ENCODE data around the gene CTBS. TPM values are rescaled to one million over a fixed set of nuclear protein-coding genes. Genes with fewer than 3 reads are reported as not detected.

CTBS gene
- total RNA-seq, 1 experiment from 2014 or later: 10.0 TPM

GRCh38 chr1:84506002-84506728 is 68.1 kb downstream of the CTBS start, which contains the start of the genes GNG5 and SPATA1:
GNG5 (minus strand) TSS chr1:84506581; CDS start chr1:84506091, 490 bp downstream.
SPATA1 (plus strand) TSS chr1:84506386; CDS start chr1:84516360, 9,974 bp downstream.
- TF ChIP-seq CTCF (conservative IDR thresholded peaks at IDR 0.05; ENCODE audit: low read depth, low read length) (no peak), EZH2 (IDR thresholded peaks at IDR 0.05; ENCODE audit: borderline replicate concordance, low read depth, low read length, poor library complexity, severe bottlenecking) (no peak)
- H3K27me3 ChIP-seq (replicated peaks; ENCODE audit: insufficient read depth, low read depth, low read length, poor library complexity): no peaks in the 10 kb centered on the region
- H3K9me3 ChIP-seq (ENCODE audit: low read depth, low read length, poor library complexity, severe bottlenecking): peaks cover 8% of the 10 kb centered on the region
- intact Hi-C loops (cut with micrococcal nuclease; ENCODE audit: unreplicated experiment): loop anchor here (2.0 kb wide), 1 partner anchor 115 kb away; no protein-coding TSS in a partner anchor
- peaks cover 18% of the 10 kb centered on the region for H3K4me1 ChIP-seq (ENCODE audit: insufficient read depth, low read length, poor library complexity, severe bottlenecking)
- CTCF ChIA-PET: no interaction called here
- peak; percentile 98 for DNase-seq (ENCODE audit: low spot score)
- H3K27ac ChIP-seq (ENCODE audit: low read depth, low read length, poor library complexity, severe bottlenecking): peak within 1 kb of the TSS; percentile 92
- peak within 1 kb of the TSS; percentile 80 for H3K4me3 ChIP-seq (ENCODE audit: low read depth, low read length, poor library complexity, severe bottlenecking)
- no TSS peak for BruUV-seq (replicated peaks)
- H3K36me3 ChIP-seq (ENCODE audit: insufficient read depth, low read length, poor library complexity, severe bottlenecking): peaks cover 6% of the 10 kb centered on the region
- POLR2A ChIA-PET (ENCODE audit: low non-redundant PET): interaction anchor here (0.5 to 0.7 kb wide), 2 partner anchors 19 to 436 kb away, joined by 3 read pairs; no protein-coding TSS in a partner anchor

GRCh38 chr1:84505493-84506001 is 68.7 kb downstream of the CTBS start:
- Histone ChIP-seq H3K4me3 (ENCODE audit: low read depth, low read length, poor library complexity, severe bottlenecking) (peak overlapping the region; percentile 80), H3K36me3 (ENCODE audit: insufficient read depth, low read length, poor library complexity, severe bottlenecking) (peaks cover 12% of the 10 kb centered on the region), H3K27ac (ENCODE audit: low read depth, low read length, poor library complexity, severe bottlenecking) (peak overlapping the region; percentile 92), H3K9me3 (ENCODE audit: low read depth, low read length, poor library complexity, severe bottlenecking) (peaks cover 8% of the 10 kb centered on the region), H3K27me3 (replicated peaks; ENCODE audit: insufficient read depth, low read depth, low read length, poor library complexity) (no peaks in the 10 kb centered on the region), H3K4me1 (ENCODE audit: insufficient read depth, low read length, poor library complexity, severe bottlenecking) (peaks cover 18% of the 10 kb centered on the region)
- DNase-seq (ENCODE audit: low spot score): no peak
- no TSS peak for BruUV-seq (replicated peaks)
- ChIA-PET CTCF (no interaction called here), POLR2A (ENCODE audit: low non-redundant PET) (interaction anchor here (0.7 kb wide), 1 partner anchor 435 kb away, joined by 3 read pairs; no protein-coding TSS in a partner anchor)
- intact Hi-C loops (cut with micrococcal nuclease; ENCODE audit: unreplicated experiment): loop anchor here (2.0 kb wide), 1 partner anchor 115 kb away; no protein-coding TSS in a partner anchor
- TF ChIP-seq EZH2 (IDR thresholded peaks at IDR 0.05; ENCODE audit: borderline replicate concordance, low read depth, low read length, poor library complexity, severe bottlenecking) (no peak), CTCF (conservative IDR thresholded peaks at IDR 0.05; ENCODE audit: low read depth, low read length) (no peak)

- POLR2A ChIA-PET (ENCODE audit: low non-redundant PET): interaction anchor here (0.7 kb wide), 1 partner anchor 1059 kb away, joined by 3 read pairs; no protein-coding TSS in a partner anchor
- TF ChIP-seq CTCF (conservative IDR thresholded peaks at IDR 0.05; ENCODE audit: low read depth, low read length) (no peak), EZH2 (IDR thresholded peaks at IDR 0.05; ENCODE audit: borderline replicate concordance, low read depth, low read length, poor library complexity, severe bottlenecking) (no peak)
- intact Hi-C loops (cut with micrococcal nuclease; ENCODE audit: unreplicated experiment): no loop called here
- DNase-seq (ENCODE audit: low spot score): peak; percentile 9
- H3K27ac ChIP-seq (ENCODE audit: low read depth, low read length, poor library complexity, severe bottlenecking): peak overlapping the region; percentile 92
- BruUV-seq (replicated peaks): TSS peak; percentile 40
- CTCF ChIA-PET: no interaction called here
- H3K36me3 ChIP-seq (ENCODE audit: insufficient read depth, low read length, poor library complexity, severe bottlenecking): peaks cover 20% of the 10 kb centered on the region
- peaks cover 18% of the 10 kb centered on the region for H3K4me1 ChIP-seq (ENCODE audit: insufficient read depth, low read length, poor library complexity, severe bottlenecking)
- H3K4me3 ChIP-seq (ENCODE audit: low read depth, low read length, poor library complexity, severe bottlenecking): peak overlapping the region; percentile 80
- peaks cover 8% of the 10 kb centered on the region for H3K9me3 ChIP-seq (ENCODE audit: low read depth, low read length, poor library complexity, severe bottlenecking)
- no peaks in the 10 kb centered on the region for H3K27me3 ChIP-seq (replicated peaks; ENCODE audit: insufficient read depth, low read depth, low read length, poor library complexity)
Observed at GRCh38 chr1:84504580-84505492, 69.4 kb downstream of the CTBS start.

Data from A673 (cell line).